GM12874 (cell line): ENCODE measurements around the gene IFI27L2.

ENCODE experiments used
- TF ChIP-seq, protein P1 (sequence below): IDR thresholded peaks from 2 replicates; pipeline ENCODE4 v1.5.1; 2011; ENCODE audit warnings: low read depth, mild to moderate bottlenecking, control low read depth, low read length, moderate library complexity; ENCODE audit not compliant: insufficient read depth

The IFI27L2 gene

DNA sequence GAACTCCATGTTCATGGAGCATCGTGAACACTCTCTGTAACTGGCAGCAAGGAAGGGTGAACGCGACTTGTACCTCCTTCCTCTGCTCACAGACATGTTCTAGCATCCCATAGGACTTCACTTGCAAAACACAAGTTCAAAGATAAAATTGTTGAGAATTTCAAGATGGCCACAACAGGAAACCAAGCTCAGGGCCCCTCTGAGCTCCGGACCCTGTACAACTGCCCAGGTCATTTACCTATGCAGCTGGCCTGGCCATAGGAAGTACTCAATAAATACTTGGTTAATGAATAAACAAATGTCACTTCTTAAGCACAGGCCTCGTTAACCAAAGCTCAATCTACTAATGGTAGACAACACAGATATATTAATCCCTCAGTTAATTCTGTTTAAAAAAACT lies 33.1 kb upstream of the IFI27L2 start:
- TF ChIP-seq, protein P1, sequence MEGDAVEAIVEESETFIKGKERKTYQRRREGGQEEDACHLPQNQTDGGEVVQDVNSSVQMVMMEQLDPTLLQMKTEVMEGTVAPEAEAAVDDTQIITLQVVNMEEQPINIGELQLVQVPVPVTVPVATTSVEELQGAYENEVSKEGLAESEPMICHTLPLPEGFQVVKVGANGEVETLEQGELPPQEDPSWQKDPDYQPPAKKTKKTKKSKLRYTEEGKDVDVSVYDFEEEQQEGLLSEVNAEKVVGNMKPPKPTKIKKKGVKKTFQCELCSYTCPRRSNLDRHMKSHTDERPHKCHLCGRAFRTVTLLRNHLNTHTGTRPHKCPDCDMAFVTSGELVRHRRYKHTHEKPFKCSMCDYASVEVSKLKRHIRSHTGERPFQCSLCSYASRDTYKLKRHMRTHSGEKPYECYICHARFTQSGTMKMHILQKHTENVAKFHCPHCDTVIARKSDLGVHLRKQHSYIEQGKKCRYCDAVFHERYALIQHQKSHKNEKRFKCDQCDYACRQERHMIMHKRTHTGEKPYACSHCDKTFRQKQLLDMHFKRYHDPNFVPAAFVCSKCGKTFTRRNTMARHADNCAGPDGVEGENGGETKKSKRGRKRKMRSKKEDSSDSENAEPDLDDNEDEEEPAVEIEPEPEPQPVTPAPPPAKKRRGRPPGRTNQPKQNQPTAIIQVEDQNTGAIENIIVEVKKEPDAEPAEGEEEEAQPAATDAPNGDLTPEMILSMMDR: no peak

DNA sequence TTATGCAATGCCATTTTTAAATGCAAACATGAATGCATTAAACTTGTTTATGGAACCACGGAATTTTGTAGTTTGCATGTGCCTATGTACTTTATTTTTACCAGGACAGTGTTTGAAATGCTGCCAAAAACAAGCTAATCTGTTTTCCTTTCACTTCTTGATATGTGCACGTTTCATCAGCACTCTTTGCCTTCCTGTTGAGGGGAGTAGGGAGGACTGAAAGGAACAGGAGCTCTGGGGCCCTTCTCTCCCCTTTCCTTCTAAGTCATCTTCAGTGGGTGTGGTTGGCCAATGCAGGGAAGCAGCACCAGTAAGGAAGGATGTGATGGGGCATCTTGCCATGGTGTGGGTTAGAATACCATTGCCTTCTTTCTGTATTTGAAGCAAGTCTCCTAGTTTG lies 32.6 kb upstream of the IFI27L2 start:
- TF ChIP-seq, protein P1: no peak

DNA sequence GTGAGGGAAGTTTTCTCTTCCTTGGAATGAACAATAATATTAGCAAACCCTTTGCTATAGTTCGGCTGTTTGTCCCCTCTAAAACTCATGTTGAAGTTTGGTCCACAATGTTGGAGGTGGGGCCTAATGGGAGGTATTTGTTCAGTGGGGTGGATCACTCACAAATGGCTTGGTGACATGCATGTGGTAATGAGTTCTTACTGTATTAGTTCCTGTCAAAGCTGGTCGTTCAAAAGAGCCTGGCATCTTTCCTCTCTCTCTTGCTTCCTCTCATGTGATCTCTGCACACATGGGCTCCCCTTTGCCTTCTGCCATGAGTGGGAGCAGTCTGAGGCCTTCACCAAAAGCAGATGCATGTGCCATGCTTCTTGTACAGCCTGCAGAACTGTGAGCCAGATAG lies 31.7 kb upstream of the IFI27L2 start:
- TF ChIP-seq, protein P1: no peak

DNA sequence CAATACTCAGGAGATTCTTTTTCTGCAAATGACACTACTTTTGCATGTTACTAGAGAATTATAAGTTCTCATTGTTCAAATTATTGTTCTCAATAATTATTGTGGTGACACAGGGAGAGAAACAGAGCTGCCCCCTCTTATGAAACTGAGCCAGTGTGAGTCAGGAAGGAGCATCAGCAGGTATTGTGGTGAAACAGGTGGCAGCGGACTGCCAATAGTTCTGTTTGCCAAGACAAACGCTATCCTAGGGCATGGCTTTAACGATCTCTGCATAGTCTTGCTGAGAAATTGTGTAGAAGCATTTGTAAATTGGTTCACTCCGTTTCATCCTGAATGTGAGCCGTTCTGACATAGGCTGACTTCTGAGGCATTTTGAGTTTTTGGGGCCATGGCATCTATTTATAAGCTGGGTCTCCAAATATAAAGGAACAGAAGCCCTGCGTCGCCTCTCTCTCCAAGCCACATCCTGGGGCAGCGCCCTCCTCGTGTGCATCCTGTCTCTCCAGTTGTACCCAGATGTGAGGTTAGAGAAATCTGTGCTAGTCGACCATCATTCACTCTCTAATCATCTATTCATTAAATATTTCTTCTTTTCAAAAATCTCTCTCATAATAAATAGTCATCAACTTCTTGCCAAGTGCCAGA lies 29.0 kb upstream of the IFI27L2 start:
- TF ChIP-seq, protein P1: no peak

DNA sequence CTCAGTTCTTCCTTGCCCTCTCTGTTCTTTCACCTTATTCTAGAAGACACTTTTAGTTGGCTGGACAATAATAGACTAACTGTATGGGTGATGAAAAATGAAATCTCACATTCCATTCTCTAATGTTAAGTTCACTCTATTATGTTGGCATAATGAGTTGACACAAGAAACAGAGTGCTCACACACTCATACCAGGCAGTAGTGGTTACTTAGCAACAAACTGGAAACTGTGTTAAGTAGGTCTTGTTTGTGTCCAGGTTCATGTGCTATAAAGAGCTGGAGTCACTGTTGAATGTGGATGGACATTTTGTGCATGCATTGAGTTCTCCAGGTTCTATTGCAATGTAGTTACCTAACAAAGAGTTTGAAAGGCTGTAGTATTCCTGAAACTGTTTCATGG lies 27.8 kb upstream of the IFI27L2 start:
- TF ChIP-seq, protein P1: no peak

DNA sequence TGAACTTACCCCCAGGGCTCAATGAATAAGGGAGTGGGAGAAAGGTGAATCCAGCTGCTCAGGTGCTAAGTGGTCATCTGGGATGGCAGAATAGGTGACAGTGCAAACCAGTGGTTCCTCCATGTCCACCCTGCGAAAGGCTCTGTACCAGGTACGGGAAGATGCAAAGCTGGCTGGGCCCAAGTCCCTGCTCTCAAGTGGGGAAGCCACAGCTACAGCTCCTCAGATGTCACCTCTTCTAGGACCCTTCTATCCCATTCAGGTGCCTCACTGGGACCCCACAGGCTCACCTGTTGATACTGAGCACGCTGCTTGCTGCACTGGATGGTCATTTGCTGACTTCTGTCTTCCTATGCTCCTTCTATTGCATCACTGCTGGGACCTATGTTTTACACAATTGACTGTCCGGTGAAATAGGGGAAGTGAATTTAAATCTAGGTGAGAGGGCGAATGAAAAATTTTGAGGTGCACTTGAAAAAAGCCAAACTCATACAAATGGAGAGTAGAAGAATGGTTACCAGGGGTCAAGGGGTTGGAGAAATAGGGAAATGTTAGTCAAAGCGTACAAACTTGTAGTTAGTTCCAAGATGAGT lies 24.4 kb upstream of the IFI27L2 start:
- TF ChIP-seq, protein P1: no peak

DNA sequence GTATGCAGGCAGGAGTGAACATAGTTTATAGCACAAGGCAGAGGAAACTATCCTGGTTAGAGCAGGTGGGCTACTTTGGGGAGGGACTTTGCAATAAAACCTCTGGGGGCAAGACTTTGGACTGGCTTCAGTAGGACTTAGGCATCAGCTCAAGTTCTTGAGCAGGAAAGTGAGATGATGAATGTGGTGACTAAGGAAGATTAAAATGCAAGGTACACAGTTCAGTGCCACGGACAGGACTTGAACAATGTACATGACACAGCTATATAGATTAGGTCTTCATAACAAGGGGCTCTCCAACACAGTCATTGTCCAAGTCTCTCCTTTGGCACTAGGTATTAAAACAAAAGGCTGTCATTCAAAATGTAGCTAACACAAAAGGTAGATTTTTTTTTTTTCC lies 23.3 kb upstream of the IFI27L2 start:
- TF ChIP-seq, protein P1: no peak
